ENCODE results near the gene ARHGEF10L. TPM values are rescaled to one million over a fixed set of nuclear protein-coding genes. Genes with fewer than 3 reads are reported as not detected.

ARHGEF10L gene
- total RNA-seq, 1 donor from 2014 or later, result 28.3 TPM

GRCh38 chr1:17637055-17637454 lies 97.6 kb downstream of the ARHGEF10L start:
- no peak for ATAC-seq

GRCh38 chr1:17639703-17640340 lies 100.3 kb downstream of the ARHGEF10L start:
- no peak for ATAC-seq

GRCh38 chr1:17640393-17640792 lies 100.9 kb downstream of the ARHGEF10L start:
- no peak for ATAC-seq

GRCh38 chr1:17640975-17641374 lies 101.5 kb downstream of the ARHGEF10L start:
- no peak for ATAC-seq

GRCh38 chr1:17642169-17642568 lies 102.7 kb downstream of the ARHGEF10L start:
- ATAC-seq, result no peak

- no peak for ATAC-seq
These were observed 103.4 kb downstream of the ARHGEF10L start for GRCh38 chr1:17642943-17643342.

- ATAC-seq, result no peak
These were observed 104.6 kb downstream of the ARHGEF10L start for GRCh38 chr1:17643861-17644703.

- ATAC-seq, result no peak
These were observed 105.8 kb downstream of the ARHGEF10L start for GRCh38 chr1:17645068-17645911.

GRCh38 chr1:17646444-17647280 lies 107.2 kb downstream of the ARHGEF10L start:
- no peak for ATAC-seq

- ATAC-seq, result no peak
These were observed 109.1 kb downstream of the ARHGEF10L start for GRCh38 chr1:17648457-17649145.

- ATAC-seq, result no peak
These were observed 110.0 kb downstream of the ARHGEF10L start for GRCh38 chr1:17649371-17650106.

GRCh38 chr1:17653276-17653675 lies 113.8 kb downstream of the ARHGEF10L start:
- ATAC-seq, result no peak

GRCh38 chr1:17653728-17654351 lies 114.3 kb downstream of the ARHGEF10L start:
- ATAC-seq, result peak; percentile 20

- ATAC-seq, result no peak
These were observed 115.0 kb downstream of the ARHGEF10L start for GRCh38 chr1:17654519-17654918.

GRCh38 chr1:17655169-17655568 lies 115.7 kb downstream of the ARHGEF10L start:
- ATAC-seq, result no peak

- ATAC-seq, result no peak
These were observed 116.4 kb downstream of the ARHGEF10L start for GRCh38 chr1:17655922-17656321.

- no peak for ATAC-seq
These were observed 117.9 kb downstream of the ARHGEF10L start for GRCh38 chr1:17657436-17657835.

GRCh38 chr1:17658837-17659236 lies 119.3 kb downstream of the ARHGEF10L start:
- ATAC-seq, result no peak

GRCh38 chr1:17661546-17662157 lies 122.2 kb downstream of the ARHGEF10L start:
- ATAC-seq, result peak; percentile 25

GRCh38 chr1:17662296-17662695 lies 122.8 kb downstream of the ARHGEF10L start:
- ATAC-seq, result no peak

All from esophagus mucosa (tissue), 1 donor.